ENCODE data around the gene KAT14.

- TF ChIP-seq USF1 (CRISPR knock-in tag; IDR thresholded peaks at IDR 0.05) (no peak), CTCF (IDR thresholded peaks at IDR 0.05) (no peak), ATF3 (CRISPR knock-in tag; conservative IDR thresholded peaks at IDR 0.05) (no peak)
Measured at GRCh38 chr20:18164356-18164755, 26.7 kb downstream of the KAT14 start.
